Activated naive CD4-positive, alpha-beta T cell treated with anti-CD3 and anti-CD28 coated beads, Interleukin-2, amount 50 U/mL, for 24 hours (primary cell): ENCODE results near the gene GJD3.
A peak's percentile ranks its signal among the peaks of the same experiment; 100 is the strongest.

ENCODE experiments used
- H3K27ac Mint-ChIP-seq: one replicate; pipeline ENCODE4 v1.8.0; 2021; ENCODE audit warnings: mild to moderate bottlenecking, mixed read lengths
- H3K27me3 Mint-ChIP-seq: one replicate; pipeline ENCODE4 v1.8.0; 2021; ENCODE audit warnings: mixed read lengths
- H3K36me3 Mint-ChIP-seq: one replicate; pipeline ENCODE4 v1.8.0; 2021; ENCODE audit warnings: mixed read lengths
- H3K4me1 Mint-ChIP-seq: one replicate; pipeline ENCODE4 v1.8.0; 2021; ENCODE audit warnings: mixed read lengths
- H3K4me3 Mint-ChIP-seq: one replicate; pipeline ENCODE4 v1.8.0; 2021; ENCODE audit warnings: mild to moderate bottlenecking, mixed read lengths
- H3K9me3 Mint-ChIP-seq: one replicate; pipeline ENCODE4 v1.8.0; 2021; ENCODE audit warnings: mixed read lengths

The GJD3 gene

DNA sequence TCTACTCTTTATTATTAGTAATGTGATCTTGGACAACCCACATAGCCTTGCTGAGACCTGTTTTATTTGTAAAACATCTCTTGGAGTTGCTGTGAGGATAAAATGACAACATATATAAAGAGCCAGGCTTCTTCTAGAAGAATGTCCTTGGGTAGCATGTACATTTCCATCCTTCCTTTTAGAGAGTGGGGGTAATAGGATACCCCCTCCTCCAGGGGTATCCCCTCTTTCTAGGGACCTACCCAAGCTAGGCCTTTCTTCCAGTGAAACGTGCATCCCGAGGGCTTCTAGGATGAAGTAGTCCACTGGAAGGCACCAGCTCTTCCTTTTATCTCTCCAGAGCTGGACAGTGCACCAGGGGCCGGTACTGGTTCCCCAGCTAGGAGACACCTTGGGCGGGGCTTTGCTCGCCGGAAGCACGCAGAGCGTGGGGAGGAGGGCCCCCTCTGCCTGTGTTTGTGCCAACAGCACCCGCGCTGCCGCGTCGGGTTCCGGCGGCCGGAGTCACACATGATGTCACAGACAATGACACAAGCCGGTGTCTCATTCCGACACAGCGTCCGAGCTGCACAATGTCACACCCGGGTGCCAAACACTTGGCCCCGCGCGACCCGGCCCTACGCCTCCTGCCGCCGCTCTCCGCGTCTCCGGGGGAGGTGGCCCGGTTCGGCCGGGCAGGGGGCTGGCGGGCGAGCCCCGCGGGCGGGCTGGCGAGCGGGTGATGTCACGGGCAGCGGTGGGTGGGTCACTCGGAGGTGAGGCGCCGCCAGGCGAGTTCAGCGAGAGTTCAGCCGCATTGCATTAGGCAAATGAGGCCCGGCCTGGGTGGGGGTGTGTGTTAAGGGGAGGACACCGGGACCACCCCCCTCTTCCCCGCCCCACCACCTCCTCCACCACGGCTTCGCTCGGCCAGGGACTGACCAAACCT lies 23.4 kb downstream of the GJD3 start:
- Mint-ChIP-seq H3K4me3 (peak overlapping the region; percentile 79), H3K4me1 (peaks cover 76% of the 10 kb centered on the region), H3K36me3 (peaks cover 6% of the 10 kb centered on the region), H3K9me3 (no peaks in the 10 kb centered on the region), H3K27ac (peak overlapping the region; percentile 71), H3K27me3 (no peaks in the 10 kb centered on the region)

- peaks cover 6% of the 10 kb centered on the region for H3K36me3 Mint-ChIP-seq
- H3K4me1 Mint-ChIP-seq = peaks cover 69% of the 10 kb centered on the region
- peak overlapping the region; percentile 79 for H3K4me3 Mint-ChIP-seq
- no peaks in the 10 kb centered on the region for H3K27me3 Mint-ChIP-seq
- H3K27ac Mint-ChIP-seq = peak overlapping the region; percentile 60
- no peaks in the 10 kb centered on the region for H3K9me3 Mint-ChIP-seq
These were observed 24.2 kb downstream of the GJD3 start for GRCh38 chr17:40340327-40340726.

GRCh38 chr17:40338941-40339649 lies 25.4 kb downstream of the GJD3 start:
- H3K9me3 Mint-ChIP-seq = no peaks in the 10 kb centered on the region
- peaks cover 8% of the 10 kb centered on the region for H3K36me3 Mint-ChIP-seq
- peaks cover 71% of the 10 kb centered on the region for H3K4me1 Mint-ChIP-seq
- H3K27me3 Mint-ChIP-seq = no peaks in the 10 kb centered on the region
- no peak overlapping the region for H3K4me3 Mint-ChIP-seq
- H3K27ac Mint-ChIP-seq = no peak overlapping the region

GRCh38 chr17:40338058-40338457 lies 26.5 kb downstream of the GJD3 start:
- peaks cover 71% of the 10 kb centered on the region for H3K4me1 Mint-ChIP-seq
- H3K4me3 Mint-ChIP-seq = no peak overlapping the region
- peaks cover 11% of the 10 kb centered on the region for H3K36me3 Mint-ChIP-seq
- no peaks in the 10 kb centered on the region for H3K27me3 Mint-ChIP-seq
- H3K9me3 Mint-ChIP-seq = no peaks in the 10 kb centered on the region
- H3K27ac Mint-ChIP-seq = no peak overlapping the region

DNA sequence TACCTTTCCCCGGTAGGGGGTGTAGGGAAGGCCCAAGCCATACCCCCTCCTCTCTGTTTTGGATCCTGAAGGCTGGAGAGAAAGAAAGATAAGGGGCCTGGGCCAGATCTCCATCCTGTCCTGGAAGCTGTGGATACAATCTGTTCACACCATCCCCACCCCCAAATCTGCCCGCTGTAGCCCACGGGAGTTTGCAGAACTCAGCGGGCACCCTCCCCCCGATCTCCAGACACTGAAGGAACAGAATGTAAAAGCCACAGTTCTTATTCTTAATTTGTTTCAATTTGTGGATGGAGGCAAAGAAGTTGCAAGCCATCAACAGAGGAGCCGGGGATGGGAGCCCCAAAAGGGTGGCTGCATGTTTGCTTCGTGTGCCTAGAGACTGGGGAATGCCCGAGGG lies 27.2 kb downstream of the GJD3 start:
- Mint-ChIP-seq H3K4me3 (no peak overlapping the region), H3K36me3 (peaks cover 12% of the 10 kb centered on the region), H3K4me1 (peaks cover 73% of the 10 kb centered on the region), H3K27me3 (no peaks in the 10 kb centered on the region), H3K9me3 (no peaks in the 10 kb centered on the region), H3K27ac (no peak overlapping the region)

DNA sequence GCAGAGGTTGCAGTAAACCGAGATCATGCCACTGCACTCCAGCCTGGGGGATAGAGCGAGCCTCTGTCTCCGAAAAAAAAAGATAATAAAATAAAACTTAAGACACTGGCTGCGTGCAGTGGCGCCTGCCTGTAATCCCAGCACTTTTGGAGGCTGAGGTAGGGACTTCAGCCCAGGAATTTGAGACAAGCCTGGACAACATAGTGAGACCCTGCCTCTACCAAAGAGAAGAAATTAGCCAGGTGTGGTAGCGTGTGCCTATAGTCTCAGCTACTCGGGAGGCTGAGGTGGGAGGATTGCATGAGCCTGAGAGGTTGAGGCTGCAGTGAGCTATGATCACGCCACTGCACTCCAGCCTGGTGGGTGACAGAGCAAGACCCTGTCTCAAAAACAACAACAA lies 28.9 kb downstream of the GJD3 start:
- H3K27ac Mint-ChIP-seq = no peak overlapping the region
- H3K4me1 Mint-ChIP-seq = peaks cover 81% of the 10 kb centered on the region
- no peaks in the 10 kb centered on the region for H3K9me3 Mint-ChIP-seq
- no peak overlapping the region for H3K4me3 Mint-ChIP-seq
- peaks cover 16% of the 10 kb centered on the region for H3K36me3 Mint-ChIP-seq
- no peaks in the 10 kb centered on the region for H3K27me3 Mint-ChIP-seq

DNA sequence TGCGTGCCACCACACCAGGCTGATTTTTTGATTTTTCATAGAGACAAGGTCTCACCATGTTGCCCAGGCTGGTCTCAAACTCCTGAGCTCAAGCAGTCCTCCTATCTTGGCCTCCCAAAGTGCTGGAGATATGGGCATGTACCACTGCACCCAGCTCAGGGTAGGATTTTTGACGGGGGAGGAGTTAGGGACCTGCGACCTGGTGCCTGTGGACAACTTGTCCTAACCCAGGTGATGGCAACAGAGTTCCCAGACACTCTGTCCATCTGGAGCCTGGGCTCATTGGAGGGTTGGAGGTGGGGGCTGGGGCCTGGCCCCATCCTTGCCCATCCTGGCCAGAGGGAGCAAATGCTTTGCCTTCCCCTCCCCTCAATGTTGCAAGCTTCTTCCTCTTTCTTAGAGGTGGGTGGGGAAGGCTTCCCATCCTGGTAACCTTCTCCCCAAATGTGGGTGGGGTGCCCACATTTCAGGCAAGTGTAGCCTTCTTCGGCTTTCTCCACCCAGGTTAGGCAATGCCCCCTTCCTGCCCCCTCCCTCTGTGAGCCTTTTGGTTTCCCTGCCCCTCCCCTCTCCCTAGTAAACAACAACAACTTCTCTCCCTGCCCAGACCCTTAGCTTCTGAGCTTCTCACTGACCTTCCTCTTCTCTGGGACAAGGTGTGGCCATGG lies 30.6 kb downstream of the GJD3 start:
- Mint-ChIP-seq H3K27ac (peak overlapping the region; percentile 62), H3K36me3 (peaks cover 11% of the 10 kb centered on the region), H3K4me3 (no peak overlapping the region), H3K9me3 (no peaks in the 10 kb centered on the region), H3K4me1 (peaks cover 78% of the 10 kb centered on the region), H3K27me3 (no peaks in the 10 kb centered on the region)

DNA sequence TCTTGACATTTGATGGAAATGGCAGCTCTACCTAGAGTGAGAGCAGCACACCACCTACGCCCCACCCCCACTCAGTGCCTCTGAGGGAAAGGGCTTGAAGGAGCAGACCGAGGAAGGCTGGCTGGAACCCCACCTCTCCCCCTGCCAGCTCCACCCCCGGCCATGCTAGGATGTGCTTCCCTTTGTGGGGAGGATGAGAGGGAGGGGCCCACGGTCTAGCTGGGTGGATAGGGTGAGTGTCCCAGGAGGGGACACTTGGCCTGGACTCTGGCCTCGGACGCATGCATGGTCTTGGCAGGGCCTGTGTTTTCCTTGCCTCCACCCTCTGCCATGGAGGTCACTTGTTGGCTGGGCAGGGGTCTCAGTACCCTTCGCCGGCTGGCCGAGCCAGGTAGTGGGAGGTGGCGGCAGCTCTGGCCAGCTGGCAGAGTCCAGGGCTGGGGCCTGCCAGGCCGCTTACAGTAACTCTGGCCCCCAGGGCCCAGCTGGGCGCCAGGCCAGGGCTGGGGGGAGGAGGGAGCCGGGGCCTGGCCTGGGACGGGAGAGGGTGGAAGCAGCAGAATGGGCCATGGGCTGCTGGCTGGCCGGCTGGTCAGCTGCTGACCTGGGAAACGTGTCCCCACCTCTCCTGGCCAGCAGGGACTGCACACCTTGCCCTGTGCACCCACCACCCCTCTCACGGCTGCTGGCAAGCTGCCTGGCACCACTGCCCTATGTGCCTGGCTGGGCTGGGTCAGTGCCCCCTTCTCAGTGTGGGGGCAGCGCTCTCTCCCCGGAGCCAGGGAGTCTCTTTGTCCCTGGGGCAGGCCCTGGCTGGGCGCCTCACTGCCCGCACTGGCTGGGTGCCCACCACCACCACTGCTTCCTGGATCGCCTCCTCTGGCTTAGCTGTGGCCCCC lies 32.5 kb downstream of the GJD3 start:
- Mint-ChIP-seq H3K9me3 (no peaks in the 10 kb centered on the region), H3K27ac (no peak overlapping the region), H3K27me3 (no peaks in the 10 kb centered on the region), H3K36me3 (peaks cover 12% of the 10 kb centered on the region), H3K4me1 (peaks cover 79% of the 10 kb centered on the region), H3K4me3 (peak overlapping the region; percentile 59)

DNA sequence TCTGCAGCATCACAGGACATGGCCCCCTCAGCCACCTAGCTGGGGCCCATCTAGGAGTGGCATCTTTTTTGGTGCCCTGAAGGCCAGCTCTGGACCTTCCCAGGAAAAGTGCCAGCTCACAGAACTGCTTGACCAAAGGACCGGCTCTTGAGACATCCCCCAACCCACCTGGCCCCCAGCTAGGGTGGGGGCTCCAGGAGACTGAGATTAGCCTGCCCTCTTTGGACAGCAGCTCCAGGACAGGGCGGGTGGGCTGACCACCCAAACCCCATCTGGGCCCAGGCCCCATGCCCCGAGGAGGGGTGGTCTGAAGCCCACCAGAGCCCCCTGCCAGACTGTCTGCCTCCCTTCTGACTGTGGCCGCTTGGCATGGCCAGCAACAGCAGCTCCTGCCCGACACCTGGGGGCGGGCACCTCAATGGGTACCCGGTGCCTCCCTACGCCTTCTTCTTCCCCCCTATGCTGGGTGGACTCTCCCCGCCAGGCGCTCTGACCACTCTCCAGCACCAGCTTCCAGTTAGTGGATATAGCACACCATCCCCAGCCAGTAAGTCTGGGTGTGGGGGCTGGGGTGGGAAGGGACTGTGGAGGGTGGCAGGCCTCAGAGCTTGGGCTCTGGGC lies 33.6 kb downstream of the GJD3 start:
- peak overlapping the region; percentile 65 for H3K27ac Mint-ChIP-seq
- H3K27me3 Mint-ChIP-seq = no peaks in the 10 kb centered on the region
- peaks cover 12% of the 10 kb centered on the region for H3K36me3 Mint-ChIP-seq
- H3K9me3 Mint-ChIP-seq = no peaks in the 10 kb centered on the region
- peaks cover 86% of the 10 kb centered on the region for H3K4me1 Mint-ChIP-seq
- H3K4me3 Mint-ChIP-seq = peak overlapping the region; percentile 59

GRCh38 chr17:40329839-40330794 lies 34.4 kb downstream of the GJD3 start:
- H3K4me3 Mint-ChIP-seq = peak overlapping the region; percentile 19
- no peaks in the 10 kb centered on the region for H3K9me3 Mint-ChIP-seq
- peaks cover 92% of the 10 kb centered on the region for H3K4me1 Mint-ChIP-seq

GRCh38 chr17:40328386-40328766 lies 36.2 kb downstream of the GJD3 start:
- Mint-ChIP-seq H3K4me1 (peaks cover 89% of the 10 kb centered on the region), H3K4me3 (peak overlapping the region; percentile 37), H3K27me3 (no peaks in the 10 kb centered on the region), H3K9me3 (no peaks in the 10 kb centered on the region), H3K36me3 (peaks cover 10% of the 10 kb centered on the region), H3K27ac (peak overlapping the region; percentile 36)

More at GRCh38 chr17:40329839-40330794, 34.4 kb downstream of the GJD3 start:
- Mint-ChIP-seq H3K27me3 (no peaks in the 10 kb centered on the region), H3K36me3 (peaks cover 12% of the 10 kb centered on the region), H3K27ac (peak overlapping the region; percentile 65)

GRCh38 chr17:40327735-40328385 lies 36.7 kb downstream of the GJD3 start:
- Mint-ChIP-seq H3K4me1 (peaks cover 89% of the 10 kb centered on the region), H3K9me3 (no peaks in the 10 kb centered on the region), H3K4me3 (peak overlapping the region; percentile 86), H3K27me3 (no peaks in the 10 kb centered on the region), H3K36me3 (peaks cover 6% of the 10 kb centered on the region), H3K27ac (peak overlapping the region; percentile 70)

- Mint-ChIP-seq H3K27me3 (no peaks in the 10 kb centered on the region), H3K27ac (peak overlapping the region; percentile 70), H3K4me3 (peak overlapping the region; percentile 86), H3K36me3 (peaks cover 6% of the 10 kb centered on the region), H3K9me3 (no peaks in the 10 kb centered on the region), H3K4me1 (peaks cover 85% of the 10 kb centered on the region)
These were observed 37.2 kb downstream of the GJD3 start for GRCh38 chr17:40327244-40327729.
